Thoracic aorta (tissue), 2 donors: ENCODE measurements around the gene PEX14. TPM values are rescaled to one million over a fixed set of nuclear protein-coding genes. Genes with fewer than 3 reads are reported as not detected.
A peak's percentile ranks its signal among the peaks of the same experiment; 100 is the strongest.

Source experiments
- ATAC-seq: fragments of 150-250 bp; one replicate; pipeline ENCODE4 v1.8.0; 2017; ENCODE audit warnings: low read depth; ENCODE audit not compliant: insufficient number of reproducible peaks, low FRiP score
- DNase-seq: peaks from one replicate; pipeline ENCODE4 v3.0.0-alpha.2; 2020; ENCODE audit warnings: low spot score
- H3K27ac ChIP-seq, 2 donors: fragments of 200-600 bp; sonication (generic); 1 replicate in 1 of 2; 2 replicates in 1 of 2; pipeline ENCODE4 v1.5.1; 2016; ENCODE audit warnings: mild to moderate bottlenecking in 2 of 2, moderate library complexity in 2 of 2
- H3K27me3 ChIP-seq: fragments of 200-600 bp; sonication (generic); replicated peaks from 2 replicates; pipeline ENCODE4 v1.6.0; 2016; ENCODE audit warnings: mild to moderate bottlenecking; ENCODE audit not compliant: insufficient read depth
- H3K36me3 ChIP-seq: fragments of 200-600 bp; sonication (generic); one replicate; pipeline ENCODE4 v1.5.1; 2016
- H3K4me1 ChIP-seq, 2 donors: fragments of 200-600 bp; sonication (generic); 1 replicate in 1 of 2; 2 replicates in 1 of 2; pipeline versions ENCODE4 v1.5.1 to v1.6.0; 2016; ENCODE audit warnings: low read depth in 2 of 2, mild to moderate bottlenecking in 1 of 2; ENCODE audit not compliant: control insufficient read depth in 1 of 2
- H3K4me3 ChIP-seq: fragments of 200-600 bp; sonication (generic); 2 replicates; pipeline ENCODE4 v1.5.1; 2016; ENCODE audit warnings: mild to moderate bottlenecking
- H3K9me3 ChIP-seq: fragments of 200-600 bp; sonication (generic); 2 replicates; pipeline ENCODE4 v1.5.1; 2016
- CTCF ChIP-seq: fragments of 200-600 bp; sonication (generic); IDR thresholded peaks from one replicate; pipeline ENCODE4 v1.5.1; 2019; ENCODE audit warnings: antibody characterized with exemption
- total RNA-seq, 2 donors: library from RNA; depleted of rRNA; stranded (reverse); fragments of >200 nt; gene quantifications; one replicate each; pipeline versions ENCODE4 v1.1.0 to v1.2.3, GENCODE V29; 2016

PEX14 gene
- total RNA-seq, 2 donors from 2014 or later, result 11.5 to 22.6 TPM

GRCh38 chr1:10430216-10431069 lies 44.3 kb upstream of the PEX14 start, which contains the start of gene CENPS:
Gene CENPS (plus strand): TSS chr1:10430433. CDS start chr1:10430518, 85 bp downstream.
- DNase-seq (peak; percentile 51), ATAC-seq (peak; percentile 90)
- H3K9me3 ChIP-seq, result no peaks in the 10 kb centered on the region
- H3K27me3 ChIP-seq, result no peaks in the 10 kb centered on the region
- H3K4me1 ChIP-seq, result peaks cover 4 to 14% of the 10 kb centered on the region in 2 donors
- peak within 1 kb of the TSS in 1 of 2 donors; percentile 19 for H3K27ac ChIP-seq
- H3K4me3 ChIP-seq, result peak within 1 kb of the TSS; percentile 88
- H3K36me3 ChIP-seq, result no peaks in the 10 kb centered on the region
- peak; percentile 98 for TF ChIP-seq CTCF

- TF ChIP-seq CTCF, result no peak
- no peaks in the 10 kb centered on the region for H3K36me3 ChIP-seq
- DNase-seq (no peak), ATAC-seq (no peak)
- peaks cover 4 to 14% of the 10 kb centered on the region in 2 donors for H3K4me1 ChIP-seq
- H3K4me3 ChIP-seq, result peak overlapping the region; percentile 88
- no peaks in the 10 kb centered on the region for H3K9me3 ChIP-seq
- H3K27ac ChIP-seq, result peak overlapping the region in 1 of 2 donors; percentile 19
- H3K27me3 ChIP-seq, result no peaks in the 10 kb centered on the region
Measured at GRCh38 chr1:10431070-10431730, 43.5 kb upstream of the PEX14 start.

- Histone ChIP-seq H3K9me3 (no peaks in the 10 kb centered on the region), H3K27ac (no peak overlapping the region), H3K4me3 (no peak overlapping the region), H3K4me1 (peaks cover 4 to 14% of the 10 kb centered on the region in 2 donors), H3K36me3 (no peaks in the 10 kb centered on the region), H3K27me3 (no peaks in the 10 kb centered on the region)
- no peak for DNase-seq
- TF ChIP-seq CTCF, result no peak
- no peak for ATAC-seq
Measured at GRCh38 chr1:10432910-10433700, 41.6 kb upstream of the PEX14 start.

- H3K4me1 ChIP-seq, result peaks cover 4 to 14% of the 10 kb centered on the region in 2 donors
- H3K9me3 ChIP-seq, result no peaks in the 10 kb centered on the region
- no peaks in the 10 kb centered on the region for H3K27me3 ChIP-seq
- no peak overlapping the region for H3K4me3 ChIP-seq
- no peak for TF ChIP-seq CTCF
- DNase-seq (no peak), ATAC-seq (no peak)
- no peak overlapping the region for H3K27ac ChIP-seq
- H3K36me3 ChIP-seq, result no peaks in the 10 kb centered on the region
Measured at GRCh38 chr1:10433790-10434189, 41.0 kb upstream of the PEX14 start.
